Myocyte (in vitro differentiated cells): ENCODE results near the gene ARFGEF3. TPM values are rescaled to one million over a fixed set of nuclear protein-coding genes. Genes with fewer than 3 reads are reported as not detected.

Experiments
- DNase-seq: peaks from one replicate; pipeline ENCODE4 v3.0.0-alpha.2; 2012; ENCODE audit warnings: low read depth
- total RNA-seq: library from RNA; depleted of rRNA; stranded (reverse); fragments of >200 nt; gene quantifications from 2 replicates; pipeline ENCODE4 v1.2.3, GENCODE V29; 2014

The ARFGEF3 gene
- total RNA-seq, 1 donor from 2014 or later = 0.03 TPM

DNA sequence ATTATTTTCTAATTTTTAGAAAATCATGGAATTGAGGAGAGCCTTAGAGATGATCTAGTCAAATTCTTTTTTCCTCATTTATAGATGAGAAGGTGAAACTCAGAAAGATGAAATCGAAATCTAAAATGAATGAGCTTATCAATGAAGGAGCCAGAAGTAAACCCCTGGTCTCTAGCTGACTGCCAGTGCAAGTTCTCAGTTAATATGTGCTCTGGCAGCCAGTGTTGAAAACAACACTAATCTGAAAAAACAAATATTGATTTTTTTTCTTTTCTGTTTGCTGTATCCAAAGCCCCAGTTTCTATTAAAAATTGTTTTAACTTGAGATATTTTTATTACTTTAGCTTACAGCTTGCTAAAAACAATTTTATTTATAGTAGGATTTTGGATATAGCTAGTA, 78.0 kb downstream of the ARFGEF3 start:
- no peak for DNase-seq

DNA sequence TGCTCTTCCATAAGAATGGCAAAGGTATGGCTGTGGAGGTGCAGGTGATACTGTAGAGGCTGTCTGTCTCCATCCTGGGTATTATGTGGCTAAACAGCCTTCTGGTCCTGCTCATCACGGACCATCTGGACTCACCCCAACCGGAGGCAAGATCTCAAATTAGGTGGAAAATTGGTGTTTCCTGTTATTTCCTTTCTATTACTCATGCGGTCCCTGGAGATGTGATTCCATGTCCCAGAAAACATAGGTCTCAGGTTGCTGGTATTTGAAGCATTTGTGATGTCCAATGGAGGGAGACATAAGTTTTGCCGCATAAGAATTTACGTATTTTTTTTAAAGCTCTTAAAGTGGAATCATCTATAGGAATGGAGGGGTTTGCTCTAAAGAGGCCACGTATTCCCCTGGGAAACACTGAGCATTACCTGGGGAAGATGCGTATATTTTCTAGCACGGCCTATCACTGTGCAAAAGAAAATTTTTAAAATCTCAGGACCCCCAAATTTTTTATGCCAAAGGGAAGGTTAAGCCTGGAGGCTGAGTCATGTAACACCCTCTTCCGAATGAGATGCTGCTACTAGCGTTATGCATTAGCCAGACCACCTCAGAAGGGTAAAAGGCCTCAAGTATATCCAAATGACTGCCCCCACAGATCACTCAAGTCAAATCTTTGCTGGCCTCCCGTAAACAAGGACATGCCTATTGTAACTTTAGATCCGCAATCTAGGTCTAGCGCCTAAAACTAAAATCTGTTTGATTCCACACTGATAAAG, 78.9 kb downstream of the ARFGEF3 start:
- no peak for DNase-seq

DNA sequence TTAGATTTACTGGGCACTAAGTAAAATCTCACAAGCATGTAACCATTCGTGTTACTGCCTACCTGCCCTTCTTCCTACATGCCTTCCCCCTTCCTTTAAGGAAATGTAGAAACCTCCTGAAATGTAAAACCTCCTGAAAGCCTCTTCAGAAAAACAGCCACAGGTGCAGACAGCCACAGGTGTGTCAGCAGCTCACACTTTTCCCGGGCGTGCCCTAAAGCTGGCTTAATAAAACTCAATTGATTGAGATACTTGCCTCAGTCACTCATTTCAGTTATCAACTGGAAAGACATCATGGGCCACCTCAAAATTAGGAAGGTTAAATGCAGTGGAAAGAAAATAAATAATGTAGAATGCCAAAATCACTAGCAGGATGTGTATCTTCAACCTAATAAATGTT, 79.6 kb downstream of the ARFGEF3 start:
- no peak for DNase-seq

DNA sequence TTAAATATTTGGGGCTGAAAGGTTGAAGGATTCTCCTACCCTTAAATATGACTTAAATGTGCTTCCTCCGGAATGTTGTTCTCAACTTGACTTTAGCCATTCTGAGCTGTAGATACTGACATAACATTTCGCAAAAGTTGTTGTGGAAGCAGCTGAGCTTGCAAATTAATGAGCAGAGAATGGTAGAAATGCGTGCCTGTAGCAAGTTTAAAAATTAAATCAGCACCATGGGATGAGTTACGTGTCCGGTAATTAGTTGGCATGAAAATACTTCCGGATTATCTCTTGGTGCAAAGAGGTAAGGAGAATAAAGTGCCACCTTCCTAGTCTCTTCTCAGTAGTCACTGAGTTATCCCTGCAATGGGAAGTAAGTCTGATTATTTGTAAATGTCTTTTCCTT, 80.2 kb downstream of the ARFGEF3 start:
- no peak for DNase-seq

DNA sequence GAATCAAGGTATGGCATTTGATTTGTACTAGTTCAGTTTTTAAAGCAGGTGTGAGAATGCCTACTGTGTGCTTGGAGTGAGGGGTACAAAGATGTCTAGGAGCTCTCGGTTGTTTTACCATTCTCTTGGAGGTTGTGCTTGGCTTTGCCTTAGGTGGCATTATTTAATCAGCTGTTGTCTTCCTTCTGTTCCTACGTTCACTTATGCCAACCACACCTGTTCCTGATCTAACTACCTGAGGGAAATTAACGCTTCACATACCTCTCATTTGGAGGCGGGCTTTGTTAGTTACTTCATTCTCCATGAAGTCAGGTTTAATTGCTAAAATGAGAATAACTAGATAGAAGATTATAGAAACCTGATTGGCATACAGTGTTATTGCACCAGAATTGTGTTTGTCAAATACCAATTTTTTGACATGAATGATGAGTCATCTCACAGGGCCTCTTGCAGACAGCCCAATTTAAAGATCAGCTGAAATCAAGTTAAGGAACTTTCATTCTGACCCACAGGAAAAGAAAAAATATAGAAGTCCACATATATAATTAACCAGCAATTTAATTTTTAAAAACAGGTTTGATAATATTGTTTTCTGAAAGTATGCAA, 81.4 kb downstream of the ARFGEF3 start:
- DNase-seq = no peak

DNA sequence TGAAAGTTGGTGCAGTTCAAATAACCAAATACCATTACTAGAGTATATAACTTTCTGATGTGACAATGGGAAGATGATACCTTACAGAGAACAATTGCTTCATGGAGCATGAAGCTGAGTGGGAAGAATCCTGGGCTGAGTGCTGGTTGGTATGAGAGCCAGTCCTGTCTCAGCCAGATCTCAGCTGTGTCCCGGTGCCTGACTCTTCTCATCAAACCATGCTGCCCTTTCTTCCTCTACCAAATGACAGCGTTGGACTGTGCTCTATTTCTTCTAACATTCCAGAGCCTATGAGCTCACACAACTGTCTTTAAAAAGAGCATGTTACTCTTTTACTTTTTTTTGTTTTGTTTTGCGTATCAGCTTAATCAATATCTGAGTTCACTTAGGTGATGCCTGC, 84.0 kb downstream of the ARFGEF3 start:
- DNase-seq = no peak

DNA sequence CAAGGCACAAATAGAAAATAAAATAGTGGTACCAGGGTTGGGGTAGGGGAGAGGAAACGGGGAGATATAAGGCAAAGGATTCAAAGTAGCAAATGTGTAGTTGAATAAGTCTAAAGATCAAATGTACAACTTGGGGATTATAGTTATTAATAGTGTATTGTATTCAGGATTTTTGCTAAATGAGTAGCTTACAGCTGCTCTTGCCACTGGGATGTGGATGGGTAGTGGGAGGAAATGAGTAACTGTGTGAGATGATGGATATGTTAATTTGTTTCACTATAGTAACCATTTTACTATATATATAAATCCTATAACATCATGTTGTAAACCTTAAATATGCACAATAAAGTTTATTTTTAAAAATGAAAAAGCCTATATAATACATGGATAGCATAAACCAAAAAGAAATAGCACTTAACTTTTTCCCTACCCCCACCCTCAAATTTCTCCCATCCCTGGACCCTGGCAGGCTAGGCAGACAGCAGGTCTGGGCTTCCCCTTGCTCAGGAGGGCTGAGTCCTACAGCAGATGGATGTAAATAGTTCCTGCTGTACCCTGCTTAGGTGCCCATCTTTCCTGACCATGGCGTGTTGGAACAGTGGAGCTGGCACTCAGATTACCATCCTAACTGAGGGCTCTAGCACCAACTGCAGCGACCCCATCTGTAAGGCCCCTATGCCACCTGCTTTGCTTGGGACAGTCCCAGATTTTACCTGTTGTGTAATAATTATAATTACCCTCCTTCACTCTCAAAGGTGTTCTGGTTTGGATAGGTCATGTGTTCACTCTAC, 85.1 kb downstream of the ARFGEF3 start:
- no peak for DNase-seq

DNA sequence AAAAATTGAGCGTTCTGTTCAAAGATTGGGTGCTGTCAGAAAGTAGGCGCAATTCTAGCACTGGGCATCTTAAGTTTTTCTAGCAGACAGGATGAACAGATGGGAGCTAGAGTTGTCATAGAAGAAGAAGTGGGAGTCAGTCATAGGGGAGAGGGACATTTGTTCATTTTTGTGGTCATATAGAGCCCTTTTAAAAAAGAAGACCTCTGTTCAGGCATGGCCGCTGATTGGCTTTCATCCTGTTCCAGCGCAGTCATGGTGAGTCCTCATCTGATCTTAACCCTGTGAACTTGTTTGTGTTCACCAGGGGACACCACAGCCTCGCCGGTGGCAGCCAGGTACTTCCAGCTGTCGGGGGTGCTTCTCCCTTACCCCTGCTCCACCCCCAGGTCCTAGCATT, 86.3 kb downstream of the ARFGEF3 start:
- no peak for DNase-seq

DNA sequence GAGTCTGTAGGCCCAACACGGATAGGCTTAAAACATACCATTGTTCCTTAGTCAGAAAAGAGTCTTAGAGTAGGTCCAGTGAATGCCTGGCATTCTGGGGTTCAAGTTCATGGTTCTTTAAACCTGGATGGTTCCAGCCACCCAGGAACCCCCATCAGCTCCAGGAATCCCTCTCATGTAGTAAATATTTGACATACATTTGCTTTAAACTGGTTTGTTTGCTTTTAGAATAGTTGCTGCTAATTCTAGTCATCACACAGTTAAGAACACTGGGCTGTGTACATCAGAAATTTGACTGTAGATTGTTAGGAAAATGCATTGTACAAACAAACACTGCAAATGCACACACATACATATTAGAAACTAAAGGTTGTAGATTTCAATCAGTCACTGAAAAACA, 87.1 kb downstream of the ARFGEF3 start:
- DNase-seq = no peak

DNA sequence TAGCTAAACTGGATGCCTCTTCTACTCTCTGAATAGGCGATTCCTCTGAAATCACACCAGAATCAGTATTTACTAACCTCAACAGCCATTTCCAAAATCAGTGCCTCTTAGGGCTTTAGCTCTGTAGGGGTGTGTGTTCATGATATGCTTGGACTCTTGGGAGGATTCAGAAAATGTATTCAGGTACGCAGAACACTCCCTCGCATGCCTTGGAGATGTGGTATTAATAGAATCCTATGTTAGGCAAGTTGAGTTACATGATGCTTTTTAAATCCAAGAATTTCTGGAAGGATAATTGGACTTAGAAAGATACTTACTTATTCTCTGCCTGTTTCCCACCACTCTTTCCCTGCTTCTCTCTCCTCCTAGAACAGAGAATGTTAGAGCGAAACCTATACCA, 88.3 kb downstream of the ARFGEF3 start:
- DNase-seq = no peak

DNA sequence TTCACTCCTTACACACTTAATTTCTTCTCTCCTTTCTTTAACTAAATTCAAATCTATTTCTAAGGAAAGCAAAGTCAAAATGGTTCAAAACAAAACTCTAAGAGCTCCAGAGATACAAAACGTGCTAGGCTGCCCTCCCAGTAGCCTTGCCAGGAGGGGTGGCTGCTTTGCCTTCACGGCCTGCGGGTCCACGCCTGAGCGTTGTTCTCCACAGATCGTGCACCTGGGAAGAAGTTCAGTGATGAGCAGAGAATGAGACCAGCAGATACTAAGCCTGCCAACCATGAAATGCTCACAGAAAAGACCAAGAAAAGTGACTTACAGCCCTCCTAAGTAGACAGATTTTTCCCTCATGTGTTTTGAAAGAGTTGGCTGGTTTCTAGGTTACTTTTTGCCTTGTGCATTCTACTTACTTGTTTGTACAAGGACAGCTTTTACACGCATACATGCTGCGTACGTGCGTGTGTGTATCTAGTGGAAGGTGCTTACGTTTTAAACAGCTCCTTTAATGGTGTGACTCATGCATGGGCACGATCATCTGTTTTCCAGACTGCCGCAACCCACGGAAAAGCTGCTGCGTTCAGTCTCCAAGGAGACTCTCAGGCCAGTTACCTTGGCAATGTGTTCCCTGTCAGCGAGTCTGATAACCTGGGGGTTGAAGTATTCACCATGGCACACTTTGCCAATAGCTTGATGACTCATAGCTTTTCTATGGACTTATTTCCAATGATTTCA, 88.9 kb downstream of the ARFGEF3 start:
- DNase-seq = no peak

DNA sequence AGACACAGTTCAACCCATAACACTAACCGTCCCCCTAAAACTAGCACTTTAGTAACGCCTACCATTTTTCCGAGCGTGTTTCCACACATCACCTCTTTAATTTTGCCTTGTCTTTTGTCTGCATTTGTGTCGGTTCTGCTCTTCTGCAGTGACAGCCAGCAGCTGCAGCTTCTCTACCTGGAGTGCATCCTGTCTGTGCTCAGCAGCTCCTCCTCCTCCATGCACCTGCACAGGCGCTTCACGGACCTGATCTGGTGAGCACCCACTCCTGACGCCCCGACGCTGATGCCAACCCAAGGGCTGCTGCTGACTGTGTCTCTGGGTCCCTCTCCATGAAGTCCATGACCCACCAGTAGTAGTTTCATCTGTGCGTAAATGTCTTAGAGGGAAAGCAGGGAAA, 92.0 kb downstream of the ARFGEF3 start:
- no peak for DNase-seq

DNA sequence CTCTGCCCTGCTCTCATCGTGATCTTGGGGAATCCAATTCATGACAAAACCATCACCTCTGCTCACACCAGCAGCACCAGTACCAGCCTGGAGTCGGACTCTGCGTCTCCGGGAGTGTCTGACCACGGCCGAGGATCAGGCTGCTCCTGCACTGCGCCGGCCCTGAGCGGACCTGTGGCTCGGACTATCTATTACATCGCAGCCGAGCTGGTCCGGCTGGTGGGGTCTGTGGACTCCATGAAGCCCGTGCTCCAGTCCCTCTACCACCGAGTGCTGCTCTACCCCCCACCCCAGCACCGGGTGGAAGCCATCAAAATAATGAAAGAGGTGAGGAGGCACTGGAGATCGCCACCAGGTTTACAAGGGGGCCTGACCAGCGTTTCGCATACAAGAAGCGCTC, 93.7 kb downstream of the ARFGEF3 start:
- no peak for DNase-seq

DNA sequence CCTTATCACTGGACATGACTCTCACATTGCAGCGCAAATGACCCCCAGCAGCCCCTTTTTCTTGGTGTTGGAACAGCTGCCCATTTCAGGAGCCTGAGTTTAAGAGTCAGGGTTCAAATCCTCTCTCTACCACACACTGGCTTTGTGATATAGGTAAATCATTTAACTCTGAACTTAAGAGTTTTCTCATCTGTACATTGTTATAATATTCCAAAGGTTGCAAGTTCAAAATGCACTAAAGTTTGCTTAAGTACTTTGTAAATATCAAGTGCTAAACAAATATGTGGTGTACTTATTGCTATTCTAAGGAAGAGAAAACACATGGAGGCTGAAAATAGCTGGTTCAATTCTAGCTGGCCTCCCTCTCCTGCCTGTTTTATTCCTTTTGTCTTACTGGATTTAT, 95.9 kb downstream of the ARFGEF3 start:
- DNase-seq = no peak

DNA sequence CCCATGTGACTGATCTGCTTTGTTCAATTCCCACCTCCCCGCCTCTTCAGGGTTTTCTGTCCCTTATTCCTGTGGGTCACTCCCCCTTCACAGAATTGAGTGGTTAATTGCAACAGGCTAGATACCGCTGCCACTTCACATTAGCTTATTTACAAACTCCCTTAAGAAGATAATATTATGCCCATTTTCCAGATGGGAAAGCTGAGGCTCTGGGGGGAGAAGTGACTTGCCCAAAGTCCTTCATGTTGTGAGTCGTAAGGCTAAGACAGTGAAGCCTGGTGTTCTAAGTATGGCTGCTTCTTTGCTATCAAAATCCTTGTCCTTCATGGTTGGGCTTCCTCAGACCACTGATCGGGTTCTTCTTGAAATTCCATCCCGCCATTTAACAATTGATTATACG, 96.5 kb downstream of the ARFGEF3 start:
- no peak for DNase-seq

DNA sequence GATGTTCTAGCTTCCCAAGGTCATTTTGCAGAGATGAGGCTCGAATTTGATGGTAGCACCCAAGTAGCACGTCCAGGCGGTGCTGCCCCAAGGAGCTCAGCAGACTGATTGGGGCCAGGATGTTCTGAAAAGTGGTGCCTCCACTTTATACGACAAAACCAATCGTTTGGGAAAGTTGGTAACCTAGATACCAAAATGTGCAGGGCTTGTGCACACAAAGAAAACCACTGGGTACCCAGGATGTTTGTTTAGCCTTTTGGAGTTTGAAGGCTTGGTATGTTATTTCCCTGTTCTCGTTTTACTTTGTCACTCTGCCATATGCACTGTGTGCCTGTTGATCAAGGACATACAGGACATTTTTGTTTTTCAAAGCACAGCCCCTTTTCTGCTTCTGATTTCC, 97.3 kb downstream of the ARFGEF3 start:
- no peak for DNase-seq

DNA sequence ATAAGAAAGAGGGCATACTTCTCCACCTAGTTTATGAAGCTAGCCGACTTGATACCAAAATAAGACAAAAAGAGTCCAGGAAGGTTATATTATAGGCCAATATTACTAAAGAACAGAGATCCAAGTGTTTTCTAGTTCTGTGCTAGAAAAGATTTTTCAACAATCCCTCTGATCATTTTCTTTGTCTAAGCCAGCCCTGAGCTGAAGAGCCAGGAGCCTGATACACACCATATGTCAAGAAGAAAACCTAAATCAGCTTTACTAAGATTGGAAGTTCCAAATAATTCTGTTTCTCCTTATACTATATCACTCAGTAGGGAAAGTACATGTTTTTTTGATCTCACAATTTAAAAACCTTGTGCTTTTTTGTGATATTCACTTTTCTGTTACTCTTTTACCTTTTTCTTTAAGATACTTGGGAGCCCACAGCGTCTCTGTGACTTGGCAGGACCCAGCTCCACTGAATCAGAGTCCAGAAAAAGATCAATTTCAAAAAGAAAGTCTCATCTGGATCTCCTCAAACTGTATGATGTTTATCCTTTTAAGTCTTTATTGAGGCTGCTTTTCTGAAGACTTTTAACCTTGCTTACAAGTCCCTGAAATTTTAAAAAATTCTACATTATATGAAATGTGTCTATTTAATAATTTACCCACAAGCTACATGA, 99.5 kb downstream of the ARFGEF3 start:
- no peak for DNase-seq

DNA sequence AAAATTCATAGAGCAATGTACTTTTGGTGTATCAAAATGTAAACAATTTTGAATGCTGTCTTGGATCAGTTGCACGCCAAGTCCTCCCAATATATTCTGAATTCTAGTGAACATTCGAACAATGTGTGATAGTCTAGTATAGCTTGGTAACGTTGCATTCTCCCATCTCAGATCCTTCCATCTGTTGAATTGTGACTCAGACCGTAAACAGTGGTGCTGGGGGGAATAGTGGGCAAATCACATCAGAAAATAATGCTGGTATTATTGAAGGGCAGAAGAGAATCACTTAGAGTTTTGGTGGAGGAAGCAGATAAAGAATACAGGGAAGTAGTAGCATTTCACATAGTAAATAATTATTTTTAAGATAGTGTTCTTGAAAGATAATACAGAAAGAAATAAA, 102.2 kb downstream of the ARFGEF3 start:
- no peak for DNase-seq

DNA sequence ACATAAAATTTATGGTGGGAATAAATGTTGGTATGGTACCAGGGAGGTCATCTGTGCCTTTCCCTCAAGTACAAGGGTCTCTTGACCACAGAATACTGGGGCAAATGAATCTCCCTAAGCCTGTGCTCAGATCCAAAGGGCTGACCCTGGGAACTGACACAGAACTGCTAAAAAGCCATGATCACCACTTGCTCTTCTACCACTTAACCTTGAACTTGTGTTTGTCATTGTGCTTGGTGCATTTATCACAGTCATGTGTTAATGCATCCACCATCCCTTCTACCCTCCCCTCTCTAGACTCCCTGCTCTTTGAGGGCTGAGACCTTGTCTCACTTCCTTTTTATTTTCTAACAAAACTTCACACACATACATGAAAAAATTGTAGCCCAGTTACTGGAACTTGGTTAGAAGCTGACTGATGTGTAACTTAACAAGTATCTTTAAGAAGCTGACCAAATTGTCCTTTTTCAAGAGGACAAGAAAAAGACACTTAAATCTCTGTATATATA, 102.7 kb downstream of the ARFGEF3 start:
- no peak for DNase-seq

DNA sequence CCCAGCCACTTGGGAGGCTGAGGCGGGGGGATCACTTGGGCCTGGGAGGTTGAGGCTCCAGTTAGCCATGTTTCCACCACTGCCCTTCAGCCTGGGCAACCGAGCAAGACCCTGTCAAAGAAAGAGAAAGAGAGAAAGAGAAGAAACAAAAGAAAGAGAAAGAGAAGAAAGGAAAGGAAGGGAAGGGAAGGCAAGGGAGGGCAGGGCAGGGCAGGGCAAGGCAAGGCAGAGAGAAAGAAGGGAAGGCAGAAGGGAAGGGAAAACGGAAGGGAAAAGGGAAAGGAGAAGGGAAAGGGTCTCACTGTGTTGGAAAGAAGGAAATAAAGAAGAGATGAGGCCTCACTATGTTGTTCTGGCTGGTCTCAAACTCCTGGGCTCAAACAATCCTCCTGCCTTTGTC, 104.4 kb downstream of the ARFGEF3 start:
- no peak for DNase-seq
